Measurements from ENCODE around the gene NPAS3.

Gene NPAS3

GRCh38 chr14:33290641-33291040, 352.0 kb downstream of the NPAS3 start:
- H3K4me3 ChIP-seq (ENCODE audit: low read length): no peak overlapping the region
- TF ChIP-seq, protein P1, sequence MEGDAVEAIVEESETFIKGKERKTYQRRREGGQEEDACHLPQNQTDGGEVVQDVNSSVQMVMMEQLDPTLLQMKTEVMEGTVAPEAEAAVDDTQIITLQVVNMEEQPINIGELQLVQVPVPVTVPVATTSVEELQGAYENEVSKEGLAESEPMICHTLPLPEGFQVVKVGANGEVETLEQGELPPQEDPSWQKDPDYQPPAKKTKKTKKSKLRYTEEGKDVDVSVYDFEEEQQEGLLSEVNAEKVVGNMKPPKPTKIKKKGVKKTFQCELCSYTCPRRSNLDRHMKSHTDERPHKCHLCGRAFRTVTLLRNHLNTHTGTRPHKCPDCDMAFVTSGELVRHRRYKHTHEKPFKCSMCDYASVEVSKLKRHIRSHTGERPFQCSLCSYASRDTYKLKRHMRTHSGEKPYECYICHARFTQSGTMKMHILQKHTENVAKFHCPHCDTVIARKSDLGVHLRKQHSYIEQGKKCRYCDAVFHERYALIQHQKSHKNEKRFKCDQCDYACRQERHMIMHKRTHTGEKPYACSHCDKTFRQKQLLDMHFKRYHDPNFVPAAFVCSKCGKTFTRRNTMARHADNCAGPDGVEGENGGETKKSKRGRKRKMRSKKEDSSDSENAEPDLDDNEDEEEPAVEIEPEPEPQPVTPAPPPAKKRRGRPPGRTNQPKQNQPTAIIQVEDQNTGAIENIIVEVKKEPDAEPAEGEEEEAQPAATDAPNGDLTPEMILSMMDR (IDR thresholded peaks at IDR 0.05; ENCODE audit: insufficient read depth, low read depth, low read length, missing control alignments): no peak

GRCh38 chr14:33291529-33292104, 352.9 kb downstream of the NPAS3 start:
- TF ChIP-seq, protein P1 (IDR thresholded peaks at IDR 0.05; ENCODE audit: insufficient read depth, low read depth, low read length, missing control alignments): no peak
- no peak overlapping the region for H3K4me3 ChIP-seq (ENCODE audit: low read length)
- DNase-seq (ENCODE audit: low read depth): no peak

More at GRCh38 chr14:33290641-33291040, 352.0 kb downstream of the NPAS3 start:
- no peak for DNase-seq (ENCODE audit: low read depth)

DNA sequence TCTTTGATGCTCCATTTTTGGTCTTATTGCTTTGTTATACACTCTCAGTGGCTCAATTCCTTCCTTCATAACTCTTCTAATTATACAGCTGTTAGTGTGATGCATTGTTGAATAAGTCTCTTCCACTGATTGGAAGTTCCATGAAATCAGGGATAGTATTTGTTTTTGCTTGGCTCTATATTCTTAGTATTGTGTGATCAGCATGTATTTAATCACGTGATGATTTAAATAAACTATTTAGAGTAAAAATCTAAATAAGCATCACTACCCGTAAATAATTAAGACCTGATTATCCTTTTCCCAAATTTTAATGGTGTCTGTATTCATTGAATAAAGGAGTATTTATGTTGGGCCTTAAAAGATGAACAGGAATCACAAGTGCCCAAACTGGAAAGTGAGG, 355.7 kb downstream of the NPAS3 start:
- DNase-seq (ENCODE audit: low read depth): no peak
- TF ChIP-seq, protein P1 (IDR thresholded peaks at IDR 0.05; ENCODE audit: insufficient read depth, low read depth, low read length, missing control alignments): no peak
- no peak overlapping the region for H3K4me3 ChIP-seq (ENCODE audit: low read length)

DNA sequence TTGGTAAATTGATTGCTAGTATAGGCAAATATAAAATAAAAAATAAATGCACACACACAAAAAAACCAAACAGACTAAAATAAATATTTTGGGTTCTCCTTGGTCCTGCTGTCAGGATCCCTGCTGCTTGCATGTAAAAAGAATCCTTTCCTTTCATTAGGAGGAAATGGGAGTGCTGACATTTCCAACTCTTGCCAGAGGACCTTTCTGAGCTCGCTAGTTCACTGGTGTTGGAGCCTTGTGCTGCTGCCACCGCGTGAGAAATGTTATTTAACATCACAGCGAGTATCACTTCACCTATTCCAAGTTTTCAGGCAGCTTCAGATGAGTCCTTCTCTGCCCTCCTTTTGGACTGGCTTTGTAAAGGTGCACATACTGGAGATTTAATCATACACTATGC, 358.9 kb downstream of the NPAS3 start:
- no peak for DNase-seq (ENCODE audit: low read depth)
- H3K4me3 ChIP-seq (ENCODE audit: low read length): no peak overlapping the region
- TF ChIP-seq, protein P1 (IDR thresholded peaks at IDR 0.05; ENCODE audit: insufficient read depth, low read depth, low read length, missing control alignments): no peak

DNA sequence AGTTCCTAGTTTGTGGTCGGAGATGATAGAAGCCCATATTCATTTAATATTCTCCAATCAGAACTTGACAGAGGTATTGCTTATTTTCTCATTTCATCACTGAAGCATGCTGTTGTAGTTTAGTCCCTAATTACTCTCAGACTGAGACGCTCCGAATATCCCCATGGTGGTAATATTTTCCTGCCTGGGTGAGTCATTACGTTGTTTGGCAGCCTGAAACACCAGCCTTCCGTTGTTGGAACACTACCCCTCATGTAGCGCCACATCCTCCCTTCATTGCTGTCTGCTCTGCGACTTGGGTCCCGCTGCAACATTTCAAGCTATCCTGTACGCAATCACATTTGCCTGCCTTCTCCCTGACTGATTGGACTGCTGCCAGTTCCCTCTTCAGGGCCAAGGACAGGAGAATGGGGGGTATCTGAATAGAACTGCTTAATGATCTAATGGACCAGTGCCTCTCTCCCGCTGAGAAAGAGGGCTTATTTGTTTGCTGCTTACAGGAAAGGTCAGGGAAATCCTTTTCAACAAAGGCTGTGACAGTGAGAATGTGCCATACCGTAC, 369.1 kb downstream of the NPAS3 start:
- no peak for DNase-seq (ENCODE audit: low read depth)
- TF ChIP-seq, protein P1 (IDR thresholded peaks at IDR 0.05; ENCODE audit: insufficient read depth, low read depth, low read length, missing control alignments): no peak

GRCh38 chr14:33309106-33309505, 370.4 kb downstream of the NPAS3 start:
- no peak for DNase-seq (ENCODE audit: low read depth)
- TF ChIP-seq, protein P1 (IDR thresholded peaks at IDR 0.05; ENCODE audit: insufficient read depth, low read depth, low read length, missing control alignments): no peak
- H3K4me3 ChIP-seq (ENCODE audit: low read length): no peak overlapping the region

More for the DNA sequence above, 369.1 kb downstream of the NPAS3 start:
- no peak overlapping the region for H3K4me3 ChIP-seq (ENCODE audit: low read length)

GRCh38 chr14:33315217-33315616, 376.5 kb downstream of the NPAS3 start:
- TF ChIP-seq, protein P1 (IDR thresholded peaks at IDR 0.05; ENCODE audit: insufficient read depth, low read depth, low read length, missing control alignments): no peak
- DNase-seq (ENCODE audit: low read depth): no peak
- H3K4me3 ChIP-seq (ENCODE audit: low read length): no peak overlapping the region

Data from epithelial cell of esophagus (primary cell).